ENCODE results near the gene NDUFV2.

GRCh38 chr18:9140381-9140780, 37.9 kb downstream of the NDUFV2 start:
- TF ChIP-seq CTCF (IDR thresholded peaks at IDR 0.05): no peak
- TF ChIP-seq POLR2A (IDR thresholded peaks at IDR 0.05): no peak
